Spleen (tissue), 11 donors: ENCODE measurements around the gene XYLT1. TPM values are rescaled to one million over a fixed set of nuclear protein-coding genes. Genes with fewer than 3 reads are reported as not detected.

Source experiments
- DNase-seq: peaks from one replicate; pipeline ENCODE4 v3.0.0-alpha.2; 2020
- H3K27ac ChIP-seq, 8 donors: fragments of 200-600 bp; sonication (generic) in 7 of 8; 1 replicate in 4 of 8; 2 replicates in 4 of 8; pipeline versions ENCODE4 v1.5.0 to v1.8.0; 2016 to 2021; ENCODE audit warnings: inconsistent platforms in 4 of 8, mild to moderate bottlenecking in 4 of 8, moderate library complexity in 1 of 8
- H3K27me3 ChIP-seq, 7 donors: fragments of 200-600 bp; sonication (generic) in 6 of 7; replicated peaks in 1 of 7; 1 replicate in 4 of 7; 2 replicates in 3 of 7; pipeline versions ENCODE4 v1.5.0 to v1.8.0; 2016 to 2021; ENCODE audit warnings: inconsistent platforms in 3 of 7, mild to moderate bottlenecking in 1 of 7
- H3K36me3 ChIP-seq, 6 donors: fragments of 200-600 bp; sonication (generic) in 5 of 6; 1 replicate in 4 of 6; 2 replicates in 2 of 6; pipeline versions ENCODE4 v1.5.0 to v1.8.0; 2016 to 2021; ENCODE audit warnings: inconsistent platforms in 2 of 6
- H3K4me1 ChIP-seq, 6 donors: fragments of 200-600 bp; sonication (generic) in 5 of 6; 1 replicate in 3 of 6; 2 replicates in 3 of 6; pipeline versions ENCODE4 v1.5.0 to v1.8.0; 2016 to 2021; ENCODE audit warnings: inconsistent platforms in 3 of 6
- H3K4me3 ChIP-seq, 8 donors: fragments of 200-600 bp; sonication (generic) in 7 of 8; 1 replicate in 4 of 8; 2 replicates in 4 of 8; pipeline versions ENCODE4 v1.5.0 to v1.8.0; 2016 to 2021; ENCODE audit warnings: inconsistent platforms in 4 of 8, mild to moderate bottlenecking in 4 of 8, moderate library complexity in 2 of 8
- H3K9me3 ChIP-seq, 8 donors: fragments of 200-600 bp; sonication (generic) in 7 of 8; 1 replicate in 4 of 8; 2 replicates in 4 of 8; pipeline versions ENCODE4 v1.5.0 to v1.8.0; 2016 to 2021; ENCODE audit warnings: inconsistent platforms in 4 of 8
- POLR2A ChIP-seq, 3 donors: fragments of 450-650 bp; IDR thresholded peaks; one replicate each; pipeline ENCODE4 v1.5.1; 2017; ENCODE audit warnings: antibody characterized with exemption in 3 of 3, mild to moderate bottlenecking in 1 of 3
- POLR2AphosphoS5 ChIP-seq, 3 donors: sonication (generic); formaldehyde crosslinking; IDR thresholded peaks; one replicate each; pipeline ENCODE4 v1.5.1; 2017; ENCODE audit warnings: antibody characterized with exemption in 3 of 3
- WGBS, 5 donors: extraction: QIAGEN DNeasy Blood & Tissue Kit in 3 of 5; methylation state at CpG; one replicate each; pipeline versions ENCODE4 v1.1.5 to v1.1.7; 2013 to 2018; 5-methylcytosine and 5-hydroxymethylcytosine counted together
- intact Hi-C: fragments of 100-400 bp; cut with DNase I; formaldehyde crosslinking; loops from one replicate; pipeline ENCODE4 v1.15.0; 2023; ENCODE audit warnings: low total_unique reads
- polyA plus RNA-seq, 3 donors: library from polyadenylated mRNA; stranded (reverse); fragments of 200-250 nt; gene quantifications; one replicate each; pipeline ENCODE4 v1.2.1, GENCODE V29; 2013
- total RNA-seq, 7 donors: library from RNA; depleted of rRNA in 3 of 7; stranded (reverse); fragments of >200 nt in 3 of 7; fragmentation: NEBNext Ultra II Directional in 4 of 7; extraction: Animal tissue kit (Norgen Biotek cat#: 25700) in 4 of 7; gene quantifications; one replicate each; pipeline versions ENCODE4 v1.1.0 to v1.2.1, GENCODE V29; 2016 to 2021
- TF ChIP-seq, protein P1 (sequence below), 11 experiments: fragments of 200-600 bp in 7 of 11; fragments of 450-650 bp in 4 of 11; sonication (generic) in 4 of 11; IDR thresholded peaks in 8 of 11; conservative IDR thresholded peaks in 3 of 11; 1 replicate in 7 of 11; 2 replicates in 4 of 11; pipeline versions ENCODE4 v1.4.0 to v1.8.0; 2016 to 2021; ENCODE audit warnings: antibody characterized with exemption in 11 of 11, inconsistent platforms in 4 of 11, mild to moderate bottlenecking in 1 of 11
- donor health status: healthy with polysubstance abuse.
- donor health status: DM: no; HTN: no; CAD: no; lungs with moderate emphysema.
- donor health status: DM: no; HTN: no; CAD: no.
- donor health status: Bipolar disorder and iron deficiency.
- donor health status: healthy.
- donor health status: DM: no; HTN: no; CAD: no.
- donor health status: DM: yes; HTN: yes; CAD: no.

XYLT1 gene
- total and polyA plus RNA-seq, 10 donors: 2.1 to 40.7 (median 23.5) TPM

GRCh38 chr16:17266608-17267313, 204.0 kb downstream of the XYLT1 start:
- Histone ChIP-seq H3K27me3 (no peaks in the 10 kb centered on the region), H3K4me3 (no peak overlapping the region), H3K9me3 (no peaks in the 10 kb centered on the region), H3K4me1 (peaks cover 0 to 31% (median 3%) of the 10 kb centered on the region in 6 donors), H3K36me3 (no peaks in the 10 kb centered on the region), H3K27ac (no peak overlapping the region)
- TF ChIP-seq, protein P1, sequence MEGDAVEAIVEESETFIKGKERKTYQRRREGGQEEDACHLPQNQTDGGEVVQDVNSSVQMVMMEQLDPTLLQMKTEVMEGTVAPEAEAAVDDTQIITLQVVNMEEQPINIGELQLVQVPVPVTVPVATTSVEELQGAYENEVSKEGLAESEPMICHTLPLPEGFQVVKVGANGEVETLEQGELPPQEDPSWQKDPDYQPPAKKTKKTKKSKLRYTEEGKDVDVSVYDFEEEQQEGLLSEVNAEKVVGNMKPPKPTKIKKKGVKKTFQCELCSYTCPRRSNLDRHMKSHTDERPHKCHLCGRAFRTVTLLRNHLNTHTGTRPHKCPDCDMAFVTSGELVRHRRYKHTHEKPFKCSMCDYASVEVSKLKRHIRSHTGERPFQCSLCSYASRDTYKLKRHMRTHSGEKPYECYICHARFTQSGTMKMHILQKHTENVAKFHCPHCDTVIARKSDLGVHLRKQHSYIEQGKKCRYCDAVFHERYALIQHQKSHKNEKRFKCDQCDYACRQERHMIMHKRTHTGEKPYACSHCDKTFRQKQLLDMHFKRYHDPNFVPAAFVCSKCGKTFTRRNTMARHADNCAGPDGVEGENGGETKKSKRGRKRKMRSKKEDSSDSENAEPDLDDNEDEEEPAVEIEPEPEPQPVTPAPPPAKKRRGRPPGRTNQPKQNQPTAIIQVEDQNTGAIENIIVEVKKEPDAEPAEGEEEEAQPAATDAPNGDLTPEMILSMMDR (IDR thresholded peaks at IDR 0.05 in 8 of 11, conservative IDR thresholded peaks at IDR 0.05 in 3 of 11): no peak
- TF ChIP-seq POLR2A (IDR thresholded peaks at IDR 0.05): no peak
- TF ChIP-seq POLR2AphosphoS5 (IDR thresholded peaks at IDR 0.05): no peak
- intact Hi-C loops: no loop called here
- no peak for DNase-seq
- 84 to 90% (median 89%) methylated on average over 15 to 16 of the region's 16 CpGs for WGBS, 5 donors

- no peak for DNase-seq
- Histone ChIP-seq H3K9me3 (no peaks in the 10 kb centered on the region), H3K4me1 (peaks cover 0 to 27% (median 2%) of the 10 kb centered on the region in 6 donors), H3K4me3 (no peak overlapping the region), H3K27me3 (no peaks in the 10 kb centered on the region), H3K36me3 (no peaks in the 10 kb centered on the region), H3K27ac (no peak overlapping the region)
- TF ChIP-seq, protein P1 (IDR thresholded peaks at IDR 0.05 in 8 of 11, conservative IDR thresholded peaks at IDR 0.05 in 3 of 11): no peak
- TF ChIP-seq POLR2A (IDR thresholded peaks at IDR 0.05) (no peak), POLR2AphosphoS5 (IDR thresholded peaks at IDR 0.05) (no peak)
- intact Hi-C loops: no loop called here
- WGBS, 5 donors: 83 to 92% (median 90%) methylated on average over 1 of the region's 1 CpG
Observed at GRCh38 chr16:17265154-17265553, 205.6 kb downstream of the XYLT1 start.

- H3K4me1 ChIP-seq: peaks cover 0 to 40% (median 2%) of the 10 kb centered on the region in 6 donors
- H3K27ac ChIP-seq: no peak overlapping the region
- DNase-seq: no peak
- 58 to 66% (median 63%) methylated on average over 5 of the region's 5 CpGs for WGBS, 5 donors
- H3K27me3 ChIP-seq: no peaks in the 10 kb centered on the region
- intact Hi-C loops: no loop called here
- TF ChIP-seq POLR2A (IDR thresholded peaks at IDR 0.05): no peak
- TF ChIP-seq POLR2AphosphoS5 (IDR thresholded peaks at IDR 0.05): no peak
- TF ChIP-seq, protein P1 (IDR thresholded peaks at IDR 0.05 in 8 of 11, conservative IDR thresholded peaks at IDR 0.05 in 3 of 11): no peak
- H3K36me3 ChIP-seq: peaks cover 0 to 27% (median 1%) of the 10 kb centered on the region in 6 donors
- no peaks in the 10 kb centered on the region for H3K9me3 ChIP-seq
- H3K4me3 ChIP-seq: no peak overlapping the region
Observed at GRCh38 chr16:17261197-17261858, 209.4 kb downstream of the XYLT1 start.

GRCh38 chr16:17260276-17260849, 210.4 kb downstream of the XYLT1 start:
- TF ChIP-seq POLR2A (IDR thresholded peaks at IDR 0.05) (no peak), POLR2AphosphoS5 (IDR thresholded peaks at IDR 0.05) (no peak)
- TF ChIP-seq, protein P1 (IDR thresholded peaks at IDR 0.05 in 8 of 11, conservative IDR thresholded peaks at IDR 0.05 in 3 of 11): no peak
- peaks cover 0 to 27% (median 1%) of the 10 kb centered on the region in 6 donors for H3K36me3 ChIP-seq
- no peaks in the 10 kb centered on the region for H3K9me3 ChIP-seq
- intact Hi-C loops: no loop called here
- 81 to 92% (median 91%) methylated on average over 5 of the region's 5 CpGs for WGBS, 5 donors
- no peaks in the 10 kb centered on the region for H3K27me3 ChIP-seq
- H3K27ac ChIP-seq: no peak overlapping the region
- no peak for DNase-seq
- no peak overlapping the region for H3K4me3 ChIP-seq
- H3K4me1 ChIP-seq: peaks cover 0 to 40% (median 2%) of the 10 kb centered on the region in 6 donors
